NT2/D1 (cell line): ENCODE data around the gene RPSA.

ENCODE experiments used
- YY1 ChIP-seq: IDR thresholded peaks from 2 replicates; pipeline ENCODE4 v1.6.1; 2011; ENCODE audit not compliant: insufficient read length, insufficient read depth
- ZNF274 ChIP-seq: IDR thresholded peaks from 2 replicates; pipeline ENCODE4 v1.6.1; 2011; ENCODE audit warnings: mild to moderate bottlenecking, low read depth, low read length

DNA sequence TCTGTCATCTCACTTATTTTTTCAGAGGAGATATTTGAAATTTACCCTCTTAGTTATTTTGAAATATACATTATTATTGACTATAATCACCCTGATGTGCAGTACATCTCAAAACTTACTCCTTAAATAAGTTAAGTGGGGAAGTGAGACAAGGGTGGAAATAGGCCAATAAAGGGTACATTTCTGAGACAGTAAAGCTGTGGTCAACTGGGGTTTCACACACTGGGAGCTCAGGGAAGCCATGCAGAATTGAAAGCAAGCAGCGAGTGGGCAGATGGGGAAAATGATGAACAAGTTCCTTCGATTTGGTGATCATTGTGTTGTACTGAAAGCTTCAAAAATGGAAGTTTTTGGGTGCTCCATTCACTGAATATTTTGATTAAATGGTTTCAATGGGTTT is 39.4 kb downstream of the RPSA start:
- TF ChIP-seq ZNF274 (no peak), YY1 (no peak)
